ENCODE data around the gene CAMK2A. TPM values are rescaled to one million over a fixed set of nuclear protein-coding genes. Genes with fewer than 3 reads are reported as not detected.
A peak's percentile ranks its signal among the peaks of the same experiment; 100 is the strongest.

Gene CAMK2A
- total RNA-seq, 1 donor from 2014 or later, result not detected

- TF ChIP-seq CTCF (conservative IDR thresholded peaks at IDR 0.05; ENCODE audit: low read depth, low read length), result no peak
Observed at GRCh38 chr5:150291388-150292385, 2.1 kb upstream of the CAMK2A start.

GRCh38 chr5:150288791-150289190 is 782 bp downstream of the CAMK2A start:
- no peak overlapping the region for H3K4me3 ChIP-seq (ENCODE audit: low read depth, low read length)
- no peak for TF ChIP-seq CTCF (conservative IDR thresholded peaks at IDR 0.05; ENCODE audit: low read depth, low read length)
- no peak for DNase-seq (ENCODE audit: low read depth)

More at GRCh38 chr5:150291388-150292385, 2.1 kb upstream of the CAMK2A start:
- H3K4me3 ChIP-seq (ENCODE audit: low read depth, low read length), result no peak overlapping the region
- no peak for DNase-seq (ENCODE audit: low read depth)

- no peak for TF ChIP-seq CTCF (conservative IDR thresholded peaks at IDR 0.05; ENCODE audit: low read depth, low read length)
- no peak for DNase-seq (ENCODE audit: low read depth)
- no peak overlapping the region for H3K4me3 ChIP-seq (ENCODE audit: low read depth, low read length)
Observed at GRCh38 chr5:150288361-150288760, 1.2 kb downstream of the CAMK2A start.

- H3K4me3 ChIP-seq (ENCODE audit: low read depth, low read length), result no peak overlapping the region
- peak; percentile 38 for TF ChIP-seq CTCF (conservative IDR thresholded peaks at IDR 0.05; ENCODE audit: low read depth, low read length)
- DNase-seq (ENCODE audit: low read depth), result no peak
Observed at GRCh38 chr5:150286820-150287219, 2.8 kb downstream of the CAMK2A start.

- no peak for TF ChIP-seq CTCF (conservative IDR thresholded peaks at IDR 0.05; ENCODE audit: low read depth, low read length)
- no peak for DNase-seq (ENCODE audit: low read depth)
- no peak overlapping the region for H3K4me3 ChIP-seq (ENCODE audit: low read depth, low read length)
Observed at GRCh38 chr5:150285114-150285513, 4.5 kb downstream of the CAMK2A start.

- DNase-seq (ENCODE audit: low read depth), result no peak
- TF ChIP-seq CTCF (conservative IDR thresholded peaks at IDR 0.05; ENCODE audit: low read depth, low read length), result no peak
- no peak overlapping the region for H3K4me3 ChIP-seq (ENCODE audit: low read depth, low read length)
Observed at GRCh38 chr5:150284311-150284710, 5.3 kb downstream of the CAMK2A start.

Data from epithelial cell of proximal tubule (primary cell).